ENCODE data around the gene SELENOH. TPM values are rescaled to one million over a fixed set of nuclear protein-coding genes. Genes with fewer than 3 reads are reported as not detected.
"Not testable (repeated sequence)": the region's sequence is repeated elsewhere in the genome, so short reads cannot be mapped to it uniquely, and the experiment has no call there.

The SELENOH gene
- total RNA-seq: 100 to 1,000 TPM; 129 to 181 TPM

GRCh38 chr11:57741132-57742086, at the start of gene SELENOH:
SELENOH (plus strand) TSS chr11:57741491; CDS start chr11:57741596, 105 bp downstream.
- ChIA-PET POLR2A (interaction anchor here (1.0 to 1.1 kb wide), 4 partner anchors 29 to 82 kb away, joined by 3 to 4 read pairs (median 4); partner anchors contain the start of genes MED19 and TMX2), CTCF (interaction anchor here (0.6 to 2.8 kb wide), 7 partner anchors 13 to 420 kb away, joined by 3 to 13 read pairs (median 4); no protein-coding TSS in a partner anchor)
- Mint-ChIP-seq H3K9me3 (no peaks in the 10 kb centered on the region), H3K27me3 (no peaks in the 10 kb centered on the region), H3K27ac (peak within 1 kb of the TSS; percentile 94), H3K4me3 (peak within 1 kb of the TSS; percentile 98), H3K36me3 (ENCODE audit: low read depth) (peaks cover 56% of the 10 kb centered on the region), H3K4me1 (peaks cover 41% of the 10 kb centered on the region)
- DNase-seq: peak; percentile 97

- H3K27ac Mint-ChIP-seq: no peak overlapping the region
- peaks cover 42% of the 10 kb centered on the region for H3K36me3 Mint-ChIP-seq (ENCODE audit: low read depth)
- no peaks in the 10 kb centered on the region for H3K27me3 Mint-ChIP-seq
- no peak overlapping the region for H3K4me3 Mint-ChIP-seq
- ChIA-PET POLR2A (no interaction called here), CTCF (interaction anchor here (1.3 kb wide), 2 partner anchors 10 to 26 kb away, joined by 4 to 5 read pairs; no protein-coding TSS in a partner anchor)
- DNase-seq: no peak
- H3K9me3 Mint-ChIP-seq: no peaks in the 10 kb centered on the region
- H3K4me1 Mint-ChIP-seq: no peaks in the 10 kb centered on the region
Measured at GRCh38 chr11:57698843-57699365, 42.4 kb upstream of the SELENOH start.

- Mint-ChIP-seq H3K36me3 (ENCODE audit: low read depth) (peaks cover 48% of the 10 kb centered on the region), H3K4me3 (no peak overlapping the region), H3K4me1 (no peaks in the 10 kb centered on the region), H3K27me3 (no peaks in the 10 kb centered on the region), H3K27ac (no peak overlapping the region), H3K9me3 (no peaks in the 10 kb centered on the region)
- DNase-seq: no peak
- POLR2A ChIA-PET: no interaction called here
- CTCF ChIA-PET: interaction anchor here (1.0 to 1.5 kb wide), 2 partner anchors 24 to 101 kb away, joined by 3 read pairs; no protein-coding TSS in a partner anchor
Measured at GRCh38 chr11:57699813-57700212, 41.5 kb upstream of the SELENOH start.

- Mint-ChIP-seq H3K27ac (no peak overlapping the region), H3K27me3 (no peaks in the 10 kb centered on the region), H3K36me3 (ENCODE audit: low read depth) (peaks cover 48% of the 10 kb centered on the region), H3K4me3 (no peak overlapping the region), H3K9me3 (no peaks in the 10 kb centered on the region), H3K4me1 (no peaks in the 10 kb centered on the region)
- no peak for DNase-seq
- CTCF ChIA-PET: interaction anchor here (1.0 to 1.5 kb wide), 2 partner anchors 24 to 100 kb away, joined by 3 read pairs; no protein-coding TSS in a partner anchor
- POLR2A ChIA-PET: no interaction called here
Measured at GRCh38 chr11:57700425-57700824, 40.9 kb upstream of the SELENOH start.

GRCh38 chr11:57703341-57703740, 38.0 kb upstream of the SELENOH start:
- POLR2A ChIA-PET: no interaction called here
- H3K4me3 Mint-ChIP-seq: no peak overlapping the region
- no peak overlapping the region for H3K27ac Mint-ChIP-seq
- H3K4me1 Mint-ChIP-seq: peaks cover 4% of the 10 kb centered on the region
- no peak for DNase-seq
- H3K27me3 Mint-ChIP-seq: no peaks in the 10 kb centered on the region
- CTCF ChIA-PET: interaction anchor here (0.7 kb wide), 1 partner anchor 341 kb away, joined by 3 read pairs; no protein-coding TSS in a partner anchor
- H3K36me3 Mint-ChIP-seq (ENCODE audit: low read depth): peaks cover 36% of the 10 kb centered on the region
- no peaks in the 10 kb centered on the region for H3K9me3 Mint-ChIP-seq

- Mint-ChIP-seq H3K4me3 (no peak overlapping the region), H3K4me1 (peaks cover 15% of the 10 kb centered on the region), H3K27ac (peak overlapping the region; percentile 7), H3K9me3 (no peaks in the 10 kb centered on the region), H3K36me3 (ENCODE audit: low read depth) (peaks cover 28% of the 10 kb centered on the region), H3K27me3 (no peaks in the 10 kb centered on the region)
- CTCF ChIA-PET: interaction anchor here (0.9 to 1.8 kb wide), 2 partner anchors 30 to 61 kb away, joined by 4 read pairs; no protein-coding TSS in a partner anchor
- POLR2A ChIA-PET: interaction anchor here (0.7 kb wide), 1 partner anchor 53 kb away, joined by 7 read pairs; no protein-coding TSS in a partner anchor
- DNase-seq: no peak
Measured at GRCh38 chr11:57704932-57705331, 36.4 kb upstream of the SELENOH start.

- H3K27ac Mint-ChIP-seq, H3K4me3 Mint-ChIP-seq, H3K9me3 Mint-ChIP-seq, H3K27me3 Mint-ChIP-seq, DNase-seq: not testable (repeated sequence)
- CTCF ChIA-PET: interaction anchor here (1.4 to 1.8 kb wide), 2 partner anchors 17 to 30 kb away, joined by 3 to 4 read pairs; no protein-coding TSS in a partner anchor
- H3K36me3 Mint-ChIP-seq (ENCODE audit: low read depth): peaks cover 26% of the 10 kb centered on the region
- H3K4me1 Mint-ChIP-seq: peaks cover 18% of the 10 kb centered on the region
- POLR2A ChIA-PET: interaction anchor here (0.7 kb wide), 1 partner anchor 52 kb away, joined by 7 read pairs; no protein-coding TSS in a partner anchor
Measured at GRCh38 chr11:57705432-57705831, 35.9 kb upstream of the SELENOH start.

GRCh38 chr11:57709802-57710367, 31.4 kb upstream of the SELENOH start:
- Mint-ChIP-seq H3K27ac (no peak overlapping the region), H3K36me3 (ENCODE audit: low read depth) (peaks cover 10% of the 10 kb centered on the region), H3K4me1 (peaks cover 48% of the 10 kb centered on the region), H3K9me3 (no peaks in the 10 kb centered on the region), H3K4me3 (no peak overlapping the region), H3K27me3 (no peaks in the 10 kb centered on the region)
- POLR2A ChIA-PET: no interaction called here
- CTCF ChIA-PET: interaction anchor here (1.1 to 2.2 kb wide), 2 partner anchors 8 to 22 kb away, joined by 4 to 5 read pairs; no protein-coding TSS in a partner anchor
- no peak for DNase-seq

GRCh38 chr11:57711414-57712255, 29.7 kb upstream of the SELENOH start, which contains the start of gene MED19:
MED19 (minus strand) TSS chr11:57712215; CDS start chr11:57712179, 36 bp downstream.
- Mint-ChIP-seq H3K4me3 (peak within 1 kb of the TSS; percentile 92), H3K27ac (peak within 1 kb of the TSS; percentile 93), H3K27me3 (no peaks in the 10 kb centered on the region), H3K4me1 (peaks cover 48% of the 10 kb centered on the region), H3K9me3 (no peaks in the 10 kb centered on the region), H3K36me3 (ENCODE audit: low read depth) (peaks cover 12% of the 10 kb centered on the region)
- ChIA-PET POLR2A (interaction anchor here (0.6 to 0.9 kb wide), 2 partner anchors 30 to 39 kb away, joined by 3 to 4 read pairs; partner anchors contain the start of gene SELENOH), CTCF (interaction anchor here (0.7 to 2.7 kb wide), 5 partner anchors 9 to 119 kb away, joined by 3 to 9 read pairs (median 5); no protein-coding TSS in a partner anchor)
- peak; percentile 86 for DNase-seq

GRCh38 chr11:57712256-57713150, 28.8 kb upstream of the SELENOH start, which contains the start of gene TMX2:
TMX2 (plus strand) TSS chr11:57712593; CDS start chr11:57712619, 26 bp downstream.
- Mint-ChIP-seq H3K9me3 (no peaks in the 10 kb centered on the region), H3K4me1 (peaks cover 48% of the 10 kb centered on the region)
- POLR2A ChIA-PET: interaction anchor here (0.6 to 0.9 kb wide), 2 partner anchors 29 to 40 kb away, joined by 3 to 4 read pairs; partner anchors contain the start of gene SELENOH

More at GRCh38 chr11:57712256-57713150, 28.8 kb upstream of the SELENOH start, which contains the start of gene TMX2:
- DNase-seq: peak; percentile 94
- no peaks in the 10 kb centered on the region for H3K27me3 Mint-ChIP-seq
- CTCF ChIA-PET: interaction anchor here (0.6 to 2.7 kb wide), 9 partner anchors 8 to 120 kb away, joined by 3 to 9 read pairs (median 4); no protein-coding TSS in a partner anchor
- H3K36me3 Mint-ChIP-seq (ENCODE audit: low read depth): peaks cover 12% of the 10 kb centered on the region
- peak within 1 kb of the TSS; percentile 92 for H3K4me3 Mint-ChIP-seq
- peak within 1 kb of the TSS; percentile 93 for H3K27ac Mint-ChIP-seq
